Left renal pelvis (tissue), 4 donors: ENCODE data around the gene ARL6. TPM values are rescaled to one million over a fixed set of nuclear protein-coding genes. Genes with fewer than 3 reads are reported as not detected.
"Not testable (repeated sequence)": the region's sequence is repeated elsewhere in the genome, so short reads cannot be mapped to it uniquely, and the experiment has no call there.

ENCODE experiments used
- DNase-seq, 4 donors: peaks; one replicate each; pipeline ENCODE4 v3.0.0-alpha.2; 2013; ENCODE audit warnings: low read depth in 4 of 4, low spot score in 3 of 4
- polyA plus RNA-seq, 4 donors: library from polyadenylated mRNA; unstranded; fragments of 120-200 nt; gene quantifications; one replicate each; pipeline ENCODE4 v1.2.1, GENCODE V29; 2013; ENCODE audit not compliant: insufficient read length in 4 of 4

ARL6 gene
- polyA plus RNA-seq, 4 donors: 11.4 to 19.1 (median 17.4) TPM

- no peak for DNase-seq
Observed at GRCh38 chr3:97820780-97821179, 56.2 kb downstream of the ARL6 start.

GRCh38 chr3:97821287-97821773 is 56.8 kb downstream of the ARL6 start:
- DNase-seq: peak in 1 of 4 donors; percentile 20

GRCh38 chr3:97821774-97822358 is 57.3 kb downstream of the ARL6 start, which contains the start of gene CRYBG3:
TSS of gene CRYBG3 (plus strand) at chr3:97822011. CDS start at chr3:97822207, 196 bp downstream.
- DNase-seq: peak; percentile 62 to 70 (median 67)

- DNase-seq: peak in 3 of 4 donors; percentile 16 to 31 (median 26)
Observed at GRCh38 chr3:97822359-97822775, 57.8 kb downstream of the ARL6 start.

GRCh38 chr3:97823046-97824004 is 58.8 kb downstream of the ARL6 start:
- DNase-seq: no peak

GRCh38 chr3:97825101-97825500 is 60.5 kb downstream of the ARL6 start:
- no peak for DNase-seq

GRCh38 chr3:97827741-97828471 is 63.3 kb downstream of the ARL6 start:
- no peak for DNase-seq

- DNase-seq: no peak
Observed at GRCh38 chr3:97829198-97829597, 64.6 kb downstream of the ARL6 start.

GRCh38 chr3:97830638-97831037 is 66.1 kb downstream of the ARL6 start:
- no peak for DNase-seq

- no peak for DNase-seq
Observed at GRCh38 chr3:97831140-97831539, 66.6 kb downstream of the ARL6 start.

GRCh38 chr3:97833184-97833583 is 68.6 kb downstream of the ARL6 start:
- not testable (repeated sequence) for DNase-seq

- DNase-seq: no peak
Observed at GRCh38 chr3:97835761-97836160, 71.2 kb downstream of the ARL6 start.

- DNase-seq: no peak
Observed at GRCh38 chr3:97838393-97838792, 73.8 kb downstream of the ARL6 start.

- no peak for DNase-seq
Observed at GRCh38 chr3:97839944-97840343, 75.4 kb downstream of the ARL6 start.

- DNase-seq: no peak
Observed at GRCh38 chr3:97841304-97841703, 76.7 kb downstream of the ARL6 start.

GRCh38 chr3:97841956-97842355 is 77.4 kb downstream of the ARL6 start:
- DNase-seq: no peak

- no peak for DNase-seq
Observed at GRCh38 chr3:97848779-97849178, 84.2 kb downstream of the ARL6 start.
